Endothelial cell of umbilical vein (primary cell): Measurements from ENCODE around the gene EDAR. TPM values are rescaled to one million over a fixed set of nuclear protein-coding genes. Genes with fewer than 3 reads are reported as not detected.

ENCODE experiments used
- BruUV-seq: library from RNA; stranded (reverse); fragments of 400-500 nt; replicated peaks from 2 replicates; lab custom pipeline; 2021; lab: Mats Ljungman, UMichigan
- CTCF ChIA-PET: fragments of 300-600, 350-600 bp; sonication (Branson Sonifier 250); formaldehyde crosslinking; loops from one replicate; lab custom pipeline; 2021; ENCODE audit warnings: antibody characterized with exemption, inconsistent platforms; lab: Charles Lee
- POLR2A ChIA-PET: fragments of 300-600, 350-600 bp; sonication (Branson Sonifier 250); formaldehyde crosslinking; loops from one replicate; lab custom pipeline; 2021; ENCODE audit warnings: antibody characterized with exemption, inconsistent platforms; lab: Charles Lee
- DNase-seq: peaks from one replicate; pipeline ENCODE4 v3.0.0-alpha.2; 2011; ENCODE audit warnings: low read depth, low spot score
- FAIRE-seq: peaks from 2 replicates; lab custom pipeline; 2011; peaks lifted over from hg19 to GRCh38; lab: Jason Lieb, UNC
- H2AFZ ChIP-seq: 2 replicates; pipeline ENCODE4 v1.6.0; 2012; ENCODE audit warnings: low read depth, low read length, control low read depth, inconsistent platforms
- H3K27ac ChIP-seq: 2 replicates; pipeline ENCODE4 v1.5.1; 2011; ENCODE audit warnings: low read depth, mild to moderate bottlenecking, control low read depth, low read length, moderate library complexity; ENCODE audit not compliant: insufficient read depth
- H3K27me3 ChIP-seq, 2 experiments: 2 replicates each; pipeline versions ENCODE4 v1.6.0 to v1.6.1; 2011; ENCODE audit warnings: low read length in 2 of 2, mixed read lengths in 1 of 2; ENCODE audit not compliant: control insufficient read depth in 2 of 2, insufficient read depth in 2 of 2
- H3K36me3 ChIP-seq, 2 experiments: 2 replicates in 1 of 2; 3 replicates in 1 of 2; pipeline ENCODE4 v1.5.1; 2011; ENCODE audit warnings: low read length in 2 of 2, mild to moderate bottlenecking in 1 of 2, moderate library complexity in 1 of 2; ENCODE audit not compliant: control insufficient read depth in 2 of 2, insufficient read depth in 2 of 2; ENCODE audit errors: extremely low read depth in 1 of 2
- H3K4me1 ChIP-seq: 3 replicates; pipeline ENCODE4 v1.5.1; 2011; ENCODE audit warnings: mild to moderate bottlenecking, low read length; ENCODE audit not compliant: control insufficient read depth, insufficient read depth; ENCODE audit errors: extremely low read depth
- H3K4me2 ChIP-seq: 2 replicates; pipeline ENCODE4 v1.6.1; 2011; ENCODE audit warnings: low read length, control low read depth, mixed read lengths; ENCODE audit not compliant: insufficient read depth
- H3K4me3 ChIP-seq, 3 experiments: fragments of 200-600 bp in 1 of 3; sonication (generic), shearing (Covaris generic) in 1 of 3; replicated peaks in 1 of 3; 2 replicates each; pipeline ENCODE4 v1.5.1; 2011 to 2016; ENCODE audit warnings: control low read depth in 3 of 3, low read length in 3 of 3, mild to moderate bottlenecking in 2 of 3, inconsistent platforms in 1 of 3, low read depth in 1 of 3, moderate library complexity in 1 of 3; ENCODE audit not compliant: insufficient read depth in 1 of 3
- H3K79me2 ChIP-seq: 2 replicates; pipeline ENCODE4 v1.6.0; 2012; ENCODE audit warnings: low read length, inconsistent platforms; ENCODE audit not compliant: control insufficient read depth, insufficient read depth
- H3K9ac ChIP-seq: replicated peaks from 2 replicates; pipeline ENCODE3; 2011; ENCODE audit warnings: low read length, control low read depth; ENCODE audit not compliant: insufficient read depth; ENCODE audit errors: extremely low read depth
- H3K9me1 ChIP-seq: replicated peaks from 3 replicates; pipeline ENCODE4 v1.6.0; 2011; ENCODE audit warnings: mild to moderate bottlenecking, low read length; ENCODE audit not compliant: control insufficient read depth, insufficient read depth; ENCODE audit errors: extremely low read depth
- H3K9me3 ChIP-seq: replicated peaks from 2 replicates; pipeline ENCODE4 v1.5.1; 2012; ENCODE audit warnings: low read length, inconsistent platforms; ENCODE audit not compliant: control insufficient read depth, insufficient read depth
- H4K20me1 ChIP-seq: replicated peaks from 2 replicates; pipeline ENCODE3; 2011; ENCODE audit warnings: mild to moderate bottlenecking, low read length; ENCODE audit not compliant: control insufficient read depth, insufficient read depth; ENCODE audit errors: extremely low read depth
- CTCF ChIP-seq, 2 donors: IDR thresholded peaks; 1 replicate in 1 of 2; 2 replicates in 1 of 2; pipeline ENCODE4 v1.5.1; 2011; ENCODE audit warnings: low read length in 2 of 2, mild to moderate bottlenecking in 2 of 2, moderate library complexity in 2 of 2, control low read depth in 1 of 2, inconsistent platforms in 1 of 2, low read depth in 1 of 2; ENCODE audit not compliant: insufficient read depth in 1 of 2; ENCODE audit errors: extremely low read depth in 1 of 2
- EZH2 ChIP-seq: IDR thresholded peaks from 2 replicates; pipeline ENCODE4 v1.6.1; 2012; ENCODE audit warnings: borderline replicate concordance, low read depth, mild to moderate bottlenecking, moderate library complexity, low read length, inconsistent platforms; ENCODE audit not compliant: severe bottlenecking
- FOS ChIP-seq: IDR thresholded peaks from 2 replicates; pipeline ENCODE4 v1.6.1; 2011; ENCODE audit warnings: mild to moderate bottlenecking, low read length, moderate library complexity, borderline replicate concordance; ENCODE audit not compliant: insufficient read depth
- GATA2 ChIP-seq: IDR thresholded peaks from 2 replicates; pipeline ENCODE4 v1.7.0; 2011; ENCODE audit warnings: low read depth, mild to moderate bottlenecking, moderate library complexity, mixed read lengths, low read length; ENCODE audit not compliant: insufficient read length, insufficient read depth
- JUN ChIP-seq: IDR thresholded peaks from 2 replicates; pipeline ENCODE4 v1.6.1; 2011; ENCODE audit warnings: borderline replicate concordance, low read depth; ENCODE audit not compliant: insufficient read length, insufficient read depth
- MAX ChIP-seq: IDR thresholded peaks from 2 replicates; pipeline ENCODE4 v1.6.1; 2011; ENCODE audit not compliant: insufficient read depth, insufficient read length
- MYC ChIP-seq: IDR thresholded peaks from one replicate; pipeline ENCODE4 v1.6.1; 2011; ENCODE audit warnings: mild to moderate bottlenecking, low read depth, low read length
- POLR2AphosphoS5 ChIP-seq: IDR thresholded peaks from 2 replicates; pipeline ENCODE4 v1.6.1; 2012; ENCODE audit warnings: low read depth, mild to moderate bottlenecking, control low read depth, low read length, moderate library complexity; ENCODE audit not compliant: insufficient read depth
- dilution Hi-C: fragments of 300-500 bp; cut with MboI; formaldehyde crosslinking; loops from one replicate; pipeline ENCODE4 v1.15.0; 2019; ENCODE audit warnings: low sequenced_read_pairs; ENCODE audit not compliant: extremely low pct_ligation_motif_present
- intact Hi-C: fragments of 100-400 bp; cut with micrococcal nuclease; formaldehyde crosslinking; loops from one replicate; pipeline ENCODE4 v1.10.0; 2022
- polyA plus RNA-seq, 4 experiments: library from polyadenylated mRNA; depleted of rRNA in 3 of 4; stranded (reverse) in 3 of 4; unstranded in 1 of 4; fragments of >200 nt; gene quantifications; 2 replicates each; pipeline versions ENCODE4 v1.2.1 to v1.2.3, GENCODE V29; 2011 to 2012; ENCODE audit warnings: missing spikeins in 1 of 4
- total RNA-seq: library from RNA; stranded (reverse); gene quantifications from 2 replicates; pipeline ENCODE4 v1.2.3, GENCODE V29; 2021

The EDAR gene
- total and polyA plus RNA-seq, 2 donors (not counting 3 experiments of a cell fraction or from before 2014, with no cell fraction given): not detected

- BruUV-seq: no TSS peak
- FAIRE-seq: no peak
- peaks cover under 1 to 9% of the 10 kb centered on the region in 2 experiments for H3K27me3 ChIP-seq
- intact Hi-C loops (no loop called here), dilution Hi-C loops (no loop called here)
- H3K27ac ChIP-seq: no peak overlapping the region
- H3K9me3 ChIP-seq: no peaks in the 10 kb centered on the region
- H3K9me1 ChIP-seq: no peaks in the 10 kb centered on the region
- H3K4me3 ChIP-seq: no peak overlapping the region
- no peak overlapping the region for H3K9ac ChIP-seq
- POLR2A ChIA-PET: no interaction called here
- no peak for TF ChIP-seq MYC
- no peak for TF ChIP-seq GATA2
- TF ChIP-seq EZH2: no peak
- no peak for TF ChIP-seq JUN
- TF ChIP-seq MAX: no peak
- TF ChIP-seq FOS: no peak
- no peak overlapping the region for H3K4me2 ChIP-seq
- no peak for DNase-seq
- no peak overlapping the region for H2AFZ ChIP-seq
- H3K36me3 ChIP-seq: no peaks in the 10 kb centered on the region
- H3K79me2 ChIP-seq: no peaks in the 10 kb centered on the region
- H3K4me1 ChIP-seq: no peaks in the 10 kb centered on the region
- no peaks in the 10 kb centered on the region for H4K20me1 ChIP-seq
- CTCF ChIA-PET: no interaction called here
Observed at GRCh38 chr2:108963057-108963456, 26.0 kb downstream of the EDAR start.

- Histone ChIP-seq H3K27me3 (peaks cover 3 to 10% of the 10 kb centered on the region in 2 experiments), H3K4me2 (no peak overlapping the region), H3K4me3 (no peak overlapping the region), H3K9me3 (no peaks in the 10 kb centered on the region), H3K79me2 (no peaks in the 10 kb centered on the region), H3K27ac (no peak overlapping the region), H3K9me1 (no peaks in the 10 kb centered on the region), H2AFZ (no peak overlapping the region), H4K20me1 (no peaks in the 10 kb centered on the region), H3K9ac (no peak overlapping the region), H3K4me1 (no peaks in the 10 kb centered on the region), H3K36me3 (no peaks in the 10 kb centered on the region)
- intact Hi-C loops: no loop called here
- ChIA-PET CTCF (no interaction called here), POLR2A (no interaction called here)
- dilution Hi-C loops: no loop called here
- BruUV-seq: no TSS peak
- no peak for FAIRE-seq
- DNase-seq: no peak
- TF ChIP-seq GATA2 (no peak), POLR2AphosphoS5 (no peak), CTCF (IDR thresholded peaks at IDR 0.05; ENCODE audit: extremely low read depth in 1 of 2, insufficient read depth in 1 of 2, low read depth in 1 of 2, low read length in 2 of 2) (no peak)
Observed at GRCh38 chr2:108961796-108962195, 27.2 kb downstream of the EDAR start.
